ENCODE data around the gene PLVAP.

PLVAP gene

GRCh38 chr19:17325133-17325532 lies 52.0 kb downstream of the PLVAP start:
- no peak overlapping the region for H3K27ac ChIP-seq
- DNase-seq (ENCODE audit: low read depth, low spot score) = no peak

- DNase-seq (ENCODE audit: low read depth, low spot score) = no peak
- H3K27ac ChIP-seq = no peak overlapping the region
Measured at GRCh38 chr19:17324357-17325114, 52.6 kb downstream of the PLVAP start.

GRCh38 chr19:17323964-17324332 lies 53.2 kb downstream of the PLVAP start:
- DNase-seq (ENCODE audit: low read depth, low spot score) = no peak
- no peak overlapping the region for H3K27ac ChIP-seq

- no peak for DNase-seq (ENCODE audit: low read depth, low spot score)
- H3K27ac ChIP-seq = no peak overlapping the region
Measured at GRCh38 chr19:17323300-17323963, 53.7 kb downstream of the PLVAP start.

GRCh38 chr19:17322854-17323253 lies 54.3 kb downstream of the PLVAP start:
- no peak for DNase-seq (ENCODE audit: low read depth, low spot score)
- no peak overlapping the region for H3K27ac ChIP-seq

- H3K27ac ChIP-seq = no peak overlapping the region
- DNase-seq (ENCODE audit: low read depth, low spot score) = no peak
Measured at GRCh38 chr19:17321655-17322489, 55.3 kb downstream of the PLVAP start.

- no peak overlapping the region for H3K27ac ChIP-seq
- no peak for DNase-seq (ENCODE audit: low read depth, low spot score)
Measured at GRCh38 chr19:17320435-17320834, 56.7 kb downstream of the PLVAP start.

GRCh38 chr19:17319473-17320238 lies 57.5 kb downstream of the PLVAP start:
- H3K27ac ChIP-seq = no peak overlapping the region

GRCh38 chr19:17318966-17319365 lies 58.2 kb downstream of the PLVAP start:
- no peak for DNase-seq (ENCODE audit: low read depth, low spot score)
- no peak overlapping the region for H3K27ac ChIP-seq

More at GRCh38 chr19:17319473-17320238, 57.5 kb downstream of the PLVAP start:
- DNase-seq (ENCODE audit: low read depth, low spot score) = no peak

- no peak for DNase-seq (ENCODE audit: low read depth, low spot score)
- no peak overlapping the region for H3K27ac ChIP-seq
Measured at GRCh38 chr19:17314007-17314593, 63.0 kb downstream of the PLVAP start.

- DNase-seq (ENCODE audit: low read depth, low spot score) = no peak
- H3K27ac ChIP-seq = peak overlapping the region; percentile 73
Measured at GRCh38 chr19:17312189-17313113, 64.7 kb downstream of the PLVAP start.

- peak overlapping the region; percentile 73 for H3K27ac ChIP-seq
- DNase-seq (ENCODE audit: low read depth, low spot score) = no peak
Measured at GRCh38 chr19:17311455-17312188, 65.5 kb downstream of the PLVAP start.

- peak overlapping the region; percentile 73 for H3K27ac ChIP-seq
- DNase-seq (ENCODE audit: low read depth, low spot score) = no peak
Measured at GRCh38 chr19:17309965-17310461, 67.1 kb downstream of the PLVAP start.

GRCh38 chr19:17309198-17309964 lies 67.8 kb downstream of the PLVAP start, which contains the start of gene DDA1:
Gene DDA1, plus strand, starts transcription at chr19:17309563. Its CDS starts 92 bp downstream, at chr19:17309655.
- peak; percentile 100 for DNase-seq (ENCODE audit: low read depth, low spot score)
- peak within 1 kb of the TSS; percentile 73 for H3K27ac ChIP-seq

GRCh38 chr19:17307876-17308377 lies 69.2 kb downstream of the PLVAP start:
- no peak for DNase-seq (ENCODE audit: low read depth, low spot score)
- no peak overlapping the region for H3K27ac ChIP-seq

GRCh38 chr19:17306285-17306714 lies 70.8 kb downstream of the PLVAP start:
- no peak for DNase-seq (ENCODE audit: low read depth, low spot score)
- H3K27ac ChIP-seq = peak overlapping the region; percentile 81
